Peyer's patch (tissue), 4 donors: ENCODE results near the gene LYPD6B. TPM values are rescaled to one million over a fixed set of nuclear protein-coding genes. Genes with fewer than 3 reads are reported as not detected.

ENCODE experiments used
- DNase-seq, 3 donors: peaks; one replicate each; pipeline ENCODE4 v3.0.0-alpha.2; 2017 to 2019
- H3K27ac ChIP-seq, 4 donors: fragments of 200-600 bp; sonication (generic); one replicate each; pipeline ENCODE4 v1.5.1; 2016 to 2019
- H3K27me3 ChIP-seq, 2 donors: fragments of 200-600 bp; sonication (generic); one replicate each; pipeline ENCODE4 v1.5.1; 2019
- H3K36me3 ChIP-seq, 3 donors: fragments of 200-600 bp; sonication (generic); one replicate each; pipeline ENCODE4 v1.5.1; 2016 to 2019
- H3K4me1 ChIP-seq, 4 donors: fragments of 200-600 bp; sonication (generic); one replicate each; pipeline ENCODE4 v1.5.1; 2016 to 2019
- H3K4me3 ChIP-seq, 4 donors: fragments of 200-600 bp; sonication (generic); 1 replicate in 3 of 4; 2 replicates in 1 of 4; pipeline ENCODE4 v1.5.1; 2016 to 2019; ENCODE audit warnings: mild to moderate bottlenecking in 1 of 4
- H3K9me3 ChIP-seq, 4 donors: fragments of 200-600 bp; sonication (generic); one replicate each; pipeline ENCODE4 v1.5.1; 2016 to 2019; ENCODE audit warnings: mild to moderate bottlenecking in 1 of 4
- POLR2A ChIP-seq, 2 donors: fragments of 450-650 bp; IDR thresholded peaks; one replicate each; pipeline ENCODE4 v1.5.1; 2017; ENCODE audit warnings: antibody characterized with exemption in 2 of 2, mild to moderate bottlenecking in 2 of 2, moderate library complexity in 2 of 2
- total RNA-seq, 4 donors: library from RNA; depleted of rRNA; stranded (reverse); fragments of >200 nt; gene quantifications; one replicate each; pipeline ENCODE4 v1.1.0, GENCODE V29; 2016
- TF ChIP-seq, protein P1 (sequence below), 6 experiments: fragments of 450-650 bp in 4 of 6; fragments of 200-600 bp in 2 of 6; sonication (generic) in 1 of 6; IDR thresholded peaks; one replicate each; pipeline ENCODE4 v1.5.1; 2017 to 2019; ENCODE audit warnings: antibody characterized with exemption in 6 of 6, mild to moderate bottlenecking in 3 of 6, moderate library complexity in 1 of 6

Gene LYPD6B
- total RNA-seq, 4 donors from 2014 or later: 2.0 to 4.4 (median 3.7) TPM; not detected in 1

DNA sequence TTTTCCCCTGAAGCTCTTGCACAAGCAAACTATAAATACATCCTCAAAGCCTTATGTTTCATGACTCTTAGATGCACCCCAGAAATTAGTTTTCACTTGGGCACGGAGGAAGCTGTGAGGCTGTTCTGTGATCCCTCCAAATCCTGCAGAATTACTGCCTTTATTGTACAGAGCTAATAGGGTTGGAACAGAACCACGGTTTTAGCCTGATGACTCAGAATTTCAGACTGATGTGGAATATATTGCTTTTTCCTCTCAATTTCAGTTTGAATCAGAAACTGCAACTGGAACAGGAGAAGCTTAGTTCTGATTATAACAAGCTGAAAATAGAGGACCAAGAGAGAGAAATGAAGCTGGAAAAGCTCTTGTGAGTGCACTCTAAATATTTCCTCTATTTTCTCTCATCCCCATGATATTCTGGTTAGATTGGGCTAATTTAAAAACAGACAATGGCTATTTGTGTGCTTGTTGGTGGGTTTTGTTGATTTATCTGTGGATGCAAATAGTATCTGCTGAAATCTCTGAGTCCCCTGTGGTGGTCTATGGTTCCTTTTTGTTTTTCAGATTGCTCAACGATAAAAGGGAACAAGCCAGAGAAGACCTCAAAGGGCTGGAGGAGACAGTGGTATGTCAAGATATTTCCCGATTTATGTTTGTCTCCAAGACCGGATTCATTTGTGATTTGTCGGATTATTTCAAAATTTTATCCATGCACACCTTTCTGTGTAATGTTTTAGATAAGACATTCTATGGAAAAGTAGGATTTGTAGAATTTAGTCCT lies 38.2 kb upstream of the LYPD6B start:
- H3K4me1 ChIP-seq: no peaks in the 10 kb centered on the region
- H3K27me3 ChIP-seq: no peaks in the 10 kb centered on the region
- no peaks in the 10 kb centered on the region for H3K9me3 ChIP-seq
- no peak overlapping the region for H3K4me3 ChIP-seq
- no peak for DNase-seq
- no peaks in the 10 kb centered on the region for H3K36me3 ChIP-seq
- no peak overlapping the region for H3K27ac ChIP-seq
- TF ChIP-seq, protein P1, sequence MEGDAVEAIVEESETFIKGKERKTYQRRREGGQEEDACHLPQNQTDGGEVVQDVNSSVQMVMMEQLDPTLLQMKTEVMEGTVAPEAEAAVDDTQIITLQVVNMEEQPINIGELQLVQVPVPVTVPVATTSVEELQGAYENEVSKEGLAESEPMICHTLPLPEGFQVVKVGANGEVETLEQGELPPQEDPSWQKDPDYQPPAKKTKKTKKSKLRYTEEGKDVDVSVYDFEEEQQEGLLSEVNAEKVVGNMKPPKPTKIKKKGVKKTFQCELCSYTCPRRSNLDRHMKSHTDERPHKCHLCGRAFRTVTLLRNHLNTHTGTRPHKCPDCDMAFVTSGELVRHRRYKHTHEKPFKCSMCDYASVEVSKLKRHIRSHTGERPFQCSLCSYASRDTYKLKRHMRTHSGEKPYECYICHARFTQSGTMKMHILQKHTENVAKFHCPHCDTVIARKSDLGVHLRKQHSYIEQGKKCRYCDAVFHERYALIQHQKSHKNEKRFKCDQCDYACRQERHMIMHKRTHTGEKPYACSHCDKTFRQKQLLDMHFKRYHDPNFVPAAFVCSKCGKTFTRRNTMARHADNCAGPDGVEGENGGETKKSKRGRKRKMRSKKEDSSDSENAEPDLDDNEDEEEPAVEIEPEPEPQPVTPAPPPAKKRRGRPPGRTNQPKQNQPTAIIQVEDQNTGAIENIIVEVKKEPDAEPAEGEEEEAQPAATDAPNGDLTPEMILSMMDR (IDR thresholded peaks at IDR 0.05): no peak
- TF ChIP-seq POLR2A (IDR thresholded peaks at IDR 0.05): no peak

DNA sequence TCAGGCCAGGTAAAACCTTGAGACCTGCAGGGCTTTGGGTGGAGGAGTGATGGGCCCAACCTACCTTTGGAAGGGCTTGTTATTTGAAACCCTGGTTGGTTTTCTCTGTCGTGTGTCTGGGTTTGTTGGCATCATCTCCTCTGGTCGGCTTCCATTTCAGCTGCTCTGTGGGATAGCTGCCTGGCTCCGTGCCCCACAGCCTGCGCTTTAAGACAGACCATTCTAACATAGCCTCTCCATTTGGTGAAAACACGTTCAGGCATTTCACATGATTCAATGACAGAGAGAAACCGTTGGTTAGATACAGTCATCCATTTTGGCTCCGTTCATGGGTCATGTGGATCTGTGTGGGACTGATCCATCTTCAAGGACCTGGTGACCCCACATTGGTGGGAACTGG lies 37.0 kb upstream of the LYPD6B start:
- no peaks in the 10 kb centered on the region for H3K9me3 ChIP-seq
- no peak for TF ChIP-seq POLR2A (IDR thresholded peaks at IDR 0.05)
- TF ChIP-seq, protein P1 (IDR thresholded peaks at IDR 0.05): no peak
- DNase-seq: no peak
- no peak overlapping the region for H3K27ac ChIP-seq
- no peaks in the 10 kb centered on the region for H3K27me3 ChIP-seq
- no peaks in the 10 kb centered on the region for H3K4me1 ChIP-seq
- H3K4me3 ChIP-seq: no peak overlapping the region
- no peaks in the 10 kb centered on the region for H3K36me3 ChIP-seq

- Histone ChIP-seq H3K36me3 (no peaks in the 10 kb centered on the region), H3K9me3 (no peaks in the 10 kb centered on the region), H3K4me1 (no peaks in the 10 kb centered on the region), H3K4me3 (no peak overlapping the region), H3K27me3 (no peaks in the 10 kb centered on the region), H3K27ac (no peak overlapping the region)
- TF ChIP-seq, protein P1 (IDR thresholded peaks at IDR 0.05): no peak
- no peak for TF ChIP-seq POLR2A (IDR thresholded peaks at IDR 0.05)
- no peak for DNase-seq
Observed at GRCh38 chr2:149002378-149002890, 36.1 kb upstream of the LYPD6B start.

DNA sequence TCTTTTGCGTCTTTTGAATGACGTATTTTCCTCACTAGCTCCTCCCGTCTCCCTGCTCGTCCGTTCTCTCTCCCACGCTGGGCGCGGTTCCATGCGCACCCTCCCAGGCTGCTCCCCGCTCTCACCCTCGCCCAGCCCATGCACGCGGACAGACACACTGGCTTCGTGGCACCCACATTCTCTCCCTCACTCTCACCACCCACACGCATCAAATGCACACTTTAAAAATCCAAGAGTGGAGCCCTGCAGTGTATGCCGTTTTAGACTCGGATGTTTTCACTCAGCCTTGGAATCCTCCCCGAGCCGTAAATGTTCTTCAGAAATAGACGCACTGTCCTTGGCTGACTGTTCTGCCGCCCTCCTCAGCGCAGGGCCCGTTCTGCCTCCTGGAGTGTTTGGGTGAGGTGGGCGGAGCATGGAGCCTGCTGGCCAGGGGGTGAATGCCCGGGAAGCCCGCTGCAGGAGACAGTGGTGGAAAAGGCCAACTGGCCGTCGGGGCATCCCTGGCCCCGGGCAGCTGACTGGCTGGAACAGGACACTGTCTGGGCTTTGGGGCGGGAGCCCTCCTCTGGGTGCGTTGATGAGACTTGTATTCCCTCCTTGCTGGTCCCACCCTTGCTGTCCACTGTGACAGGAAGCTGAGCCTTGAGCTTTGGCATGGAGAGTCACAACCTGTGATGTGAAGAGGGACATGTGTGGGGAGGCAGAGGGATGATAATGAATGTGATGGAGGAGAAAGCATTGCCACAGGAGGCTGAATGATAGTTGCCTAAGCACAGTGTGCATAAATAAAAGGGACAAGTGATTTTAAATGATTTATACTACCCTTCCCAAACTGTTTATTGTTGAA lies 35.4 kb upstream of the LYPD6B start:
- Histone ChIP-seq H3K4me1 (no peaks in the 10 kb centered on the region), H3K36me3 (no peaks in the 10 kb centered on the region), H3K27me3 (no peaks in the 10 kb centered on the region), H3K9me3 (no peaks in the 10 kb centered on the region), H3K4me3 (no peak overlapping the region), H3K27ac (no peak overlapping the region)
- TF ChIP-seq, protein P1 (IDR thresholded peaks at IDR 0.05): no peak
- TF ChIP-seq POLR2A (IDR thresholded peaks at IDR 0.05): no peak
- no peak for DNase-seq

- TF ChIP-seq, protein P1 (IDR thresholded peaks at IDR 0.05): no peak
- no peak for TF ChIP-seq POLR2A (IDR thresholded peaks at IDR 0.05)
- Histone ChIP-seq H3K4me1 (no peaks in the 10 kb centered on the region), H3K36me3 (no peaks in the 10 kb centered on the region), H3K27ac (no peak overlapping the region), H3K4me3 (no peak overlapping the region), H3K9me3 (no peaks in the 10 kb centered on the region), H3K27me3 (no peaks in the 10 kb centered on the region)
- no peak for DNase-seq
Observed at GRCh38 chr2:149004836-149005235, 33.7 kb upstream of the LYPD6B start.
